Ureter (tissue), 1 donor: ENCODE data around the gene LGALS9C. TPM values are rescaled to one million over a fixed set of nuclear protein-coding genes. Genes with fewer than 3 reads are reported as not detected.
"Not testable (repeated sequence)": the region's sequence is repeated elsewhere in the genome, so short reads cannot be mapped to it uniquely, and the experiment has no call there.

Experiments used
- DNase-seq: peaks from one replicate; pipeline ENCODE4 v3.0.0-alpha.2; 2020; ENCODE audit warnings: low spot score
- total RNA-seq: library from RNA; stranded (reverse); gene quantifications from one replicate; pipeline ENCODE4 v1.2.4, GENCODE V29; 2023
- donor health status: DM: yes; HTN: yes; CAD: no.

LGALS9C gene
- total RNA-seq, 1 donor from 2014 or later = not detected

GRCh38 chr17:18478362-18478761, 1.8 kb downstream of the LGALS9C start:
- not testable (repeated sequence) for DNase-seq

- not testable (repeated sequence) for DNase-seq
These were observed 2.5 kb downstream of the LGALS9C start for GRCh38 chr17:18478977-18479595.

- not testable (repeated sequence) for DNase-seq
These were observed 5.2 kb downstream of the LGALS9C start for GRCh38 chr17:18481775-18482174.

- not testable (repeated sequence) for DNase-seq
These were observed 9.4 kb downstream of the LGALS9C start for GRCh38 chr17:18485936-18486464.

- DNase-seq = not testable (repeated sequence)
These were observed 11.0 kb downstream of the LGALS9C start for GRCh38 chr17:18487633-18488032.

- not testable (repeated sequence) for DNase-seq
These were observed 12.0 kb downstream of the LGALS9C start for GRCh38 chr17:18488622-18489021.

- not testable (repeated sequence) for DNase-seq
These were observed 13.4 kb downstream of the LGALS9C start for GRCh38 chr17:18490016-18490415.

GRCh38 chr17:18492712-18493480, 16.3 kb downstream of the LGALS9C start:
- DNase-seq = not testable (repeated sequence)

- not testable (repeated sequence) for DNase-seq
These were observed 17.7 kb downstream of the LGALS9C start for GRCh38 chr17:18494250-18494768.

- DNase-seq = not testable (repeated sequence)
These were observed 20.5 kb downstream of the LGALS9C start for GRCh38 chr17:18497044-18497443.

GRCh38 chr17:18499100-18499499, 22.5 kb downstream of the LGALS9C start:
- not testable (repeated sequence) for DNase-seq

- DNase-seq = not testable (repeated sequence)
These were observed 23.2 kb downstream of the LGALS9C start for GRCh38 chr17:18499756-18500155.

- not testable (repeated sequence) for DNase-seq
These were observed 23.7 kb downstream of the LGALS9C start for GRCh38 chr17:18500281-18500680.

GRCh38 chr17:18500816-18501215, 24.2 kb downstream of the LGALS9C start:
- DNase-seq = not testable (repeated sequence)

- not testable (repeated sequence) for DNase-seq
These were observed 26.6 kb downstream of the LGALS9C start for GRCh38 chr17:18503221-18503620.

- DNase-seq = not testable (repeated sequence)
These were observed 31.1 kb downstream of the LGALS9C start for GRCh38 chr17:18507729-18508128.

GRCh38 chr17:18508667-18509066, 32.1 kb downstream of the LGALS9C start:
- not testable (repeated sequence) for DNase-seq

GRCh38 chr17:18521100-18521499, 44.5 kb downstream of the LGALS9C start:
- not testable (repeated sequence) for DNase-seq

- not testable (repeated sequence) for DNase-seq
These were observed 48.4 kb downstream of the LGALS9C start for GRCh38 chr17:18525015-18525414.

- not testable (repeated sequence) for DNase-seq
These were observed 49.7 kb downstream of the LGALS9C start for GRCh38 chr17:18526168-18526800.

GRCh38 chr17:18527354-18527753, 50.8 kb downstream of the LGALS9C start:
- not testable (repeated sequence) for DNase-seq

GRCh38 chr17:18528435-18528834, 51.8 kb downstream of the LGALS9C start:
- DNase-seq = not testable (repeated sequence)
